ENCODE data around the gene VAX1.

The VAX1 gene

GRCh38 chr10:117159390-117159789, 21.3 kb upstream of the VAX1 start:
- Histone ChIP-seq H3K4me1 (no peaks in the 10 kb centered on the region; the same call in 1 of the 2 replicates), H3K27me3 (ENCODE audit: low read depth) (peaks cover 23% of the 10 kb centered on the region), H3K4me3 (no peak overlapping the region), H3K9me3 (no peaks in the 10 kb centered on the region), H3K36me3 (replicated peaks) (no peaks in the 10 kb centered on the region)
- in situ Hi-C loops (cut with MboI; ENCODE audit: low sequenced_read_pairs) = no loop called here
- no peak for DNase-seq (ENCODE audit: low spot score in 2 of 2)

- H3K4me3 ChIP-seq = no peak overlapping the region
- peaks cover 23% of the 10 kb centered on the region for H3K27me3 ChIP-seq (ENCODE audit: low read depth)
- no peaks in the 10 kb centered on the region; the same call in 1 of the 2 replicates for H3K4me1 ChIP-seq
- H3K36me3 ChIP-seq (replicated peaks) = no peaks in the 10 kb centered on the region
- in situ Hi-C loops (cut with MboI; ENCODE audit: low sequenced_read_pairs) = no loop called here
- no peak for DNase-seq (ENCODE audit: low spot score in 2 of 2)
- no peaks in the 10 kb centered on the region for H3K9me3 ChIP-seq
Measured at GRCh38 chr10:117158297-117158696, 20.2 kb upstream of the VAX1 start.

- DNase-seq (ENCODE audit: low spot score in 2 of 2) = no peak
- H3K27me3 ChIP-seq (ENCODE audit: low read depth) = peaks cover 1% of the 10 kb centered on the region; the same call in 1 of the 2 replicates
- no peaks in the 10 kb centered on the region for H3K9me3 ChIP-seq
- H3K4me1 ChIP-seq = no peaks in the 10 kb centered on the region
- H3K4me3 ChIP-seq = no peak overlapping the region
- no peaks in the 10 kb centered on the region for H3K36me3 ChIP-seq (replicated peaks)
- in situ Hi-C loops (cut with MboI; ENCODE audit: low sequenced_read_pairs) = no loop called here
Measured at GRCh38 chr10:117152668-117153067, 14.6 kb upstream of the VAX1 start.

- no peak for DNase-seq (ENCODE audit: low spot score in 2 of 2)
- Histone ChIP-seq H3K4me3 (no peak overlapping the region), H3K36me3 (replicated peaks) (no peaks in the 10 kb centered on the region), H3K9me3 (no peaks in the 10 kb centered on the region), H3K4me1 (no peaks in the 10 kb centered on the region), H3K27me3 (ENCODE audit: low read depth) (peaks cover 26% of the 10 kb centered on the region)
- in situ Hi-C loops (cut with MboI; ENCODE audit: low sequenced_read_pairs) = no loop called here
Measured at GRCh38 chr10:117148284-117148683, 10.2 kb upstream of the VAX1 start.

- no peak for DNase-seq (ENCODE audit: low spot score in 2 of 2)
Measured at GRCh38 chr10:117145019-117145418, 6.9 kb upstream of the VAX1 start.

GRCh38 chr10:117143103-117143823, 5.2 kb upstream of the VAX1 start:
- Histone ChIP-seq H3K36me3 (replicated peaks) (no peaks in the 10 kb centered on the region), H3K9me3 (no peaks in the 10 kb centered on the region), H3K27me3 (ENCODE audit: low read depth) (peaks cover 32% of the 10 kb centered on the region), H3K4me3 (no peak overlapping the region), H3K4me1 (no peaks in the 10 kb centered on the region)
- in situ Hi-C loops (cut with MboI; ENCODE audit: low sequenced_read_pairs) = no loop called here
- DNase-seq (ENCODE audit: low spot score in 2 of 2) = no peak

More at GRCh38 chr10:117145019-117145418, 6.9 kb upstream of the VAX1 start:
- no peak overlapping the region for H3K4me3 ChIP-seq
- no peaks in the 10 kb centered on the region for H3K9me3 ChIP-seq
- no peaks in the 10 kb centered on the region for H3K36me3 ChIP-seq (replicated peaks)
- H3K27me3 ChIP-seq (ENCODE audit: low read depth) = peaks cover 32% of the 10 kb centered on the region
- in situ Hi-C loops (cut with MboI; ENCODE audit: low sequenced_read_pairs) = no loop called here
- no peaks in the 10 kb centered on the region for H3K4me1 ChIP-seq

GRCh38 chr10:117140525-117140902, 2.4 kb upstream of the VAX1 start:
- H3K36me3 ChIP-seq (replicated peaks) = no peaks in the 10 kb centered on the region
- no peak for DNase-seq (ENCODE audit: low spot score in 2 of 2)
- H3K4me1 ChIP-seq = no peaks in the 10 kb centered on the region
- H3K27me3 ChIP-seq (ENCODE audit: low read depth) = peaks cover 21% of the 10 kb centered on the region
- in situ Hi-C loops (cut with MboI; ENCODE audit: low sequenced_read_pairs) = no loop called here
- no peaks in the 10 kb centered on the region for H3K9me3 ChIP-seq
- no peak overlapping the region for H3K4me3 ChIP-seq

GRCh38 chr10:117139581-117140524, 1.8 kb upstream of the VAX1 start:
- peaks cover 17% of the 10 kb centered on the region for H3K27me3 ChIP-seq (ENCODE audit: low read depth)
- no peaks in the 10 kb centered on the region for H3K36me3 ChIP-seq (replicated peaks)
- no peak for DNase-seq (ENCODE audit: low spot score in 2 of 2)
- in situ Hi-C loops (cut with MboI; ENCODE audit: low sequenced_read_pairs) = no loop called here
- no peaks in the 10 kb centered on the region for H3K9me3 ChIP-seq
- no peaks in the 10 kb centered on the region for H3K4me1 ChIP-seq
- H3K4me3 ChIP-seq = no peak overlapping the region

GRCh38 chr10:117138838-117139580, 939 bp upstream of the VAX1 start:
- in situ Hi-C loops (cut with MboI; ENCODE audit: low sequenced_read_pairs) = no loop called here
- Histone ChIP-seq H3K9me3 (no peaks in the 10 kb centered on the region), H3K4me3 (no peak overlapping the region), H3K36me3 (replicated peaks) (no peaks in the 10 kb centered on the region), H3K4me1 (no peaks in the 10 kb centered on the region), H3K27me3 (ENCODE audit: low read depth) (peaks cover 10% of the 10 kb centered on the region; the same call in 1 of the 2 replicates)
- DNase-seq (ENCODE audit: low spot score in 2 of 2) = no peak

GRCh38 chr10:117137031-117137910, 799 bp downstream of the VAX1 start:
- no peak overlapping the region for H3K4me3 ChIP-seq
- H3K4me1 ChIP-seq = no peaks in the 10 kb centered on the region
- peaks cover 3% of the 10 kb centered on the region; the same call in 1 of the 2 replicates for H3K27me3 ChIP-seq (ENCODE audit: low read depth)
- in situ Hi-C loops (cut with MboI; ENCODE audit: low sequenced_read_pairs) = no loop called here
- H3K36me3 ChIP-seq (replicated peaks) = no peaks in the 10 kb centered on the region
- no peaks in the 10 kb centered on the region for H3K9me3 ChIP-seq
- DNase-seq (ENCODE audit: low spot score in 2 of 2) = no peak

GRCh38 chr10:117136391-117136975, 1.6 kb downstream of the VAX1 start:
- no peak overlapping the region for H3K4me3 ChIP-seq
- no peaks in the 10 kb centered on the region for H3K4me1 ChIP-seq
- no peaks in the 10 kb centered on the region for H3K36me3 ChIP-seq (replicated peaks)
- H3K9me3 ChIP-seq = no peaks in the 10 kb centered on the region
- H3K27me3 ChIP-seq (ENCODE audit: low read depth) = no peaks in the 10 kb centered on the region
- DNase-seq (ENCODE audit: low spot score in 2 of 2) = no peak
- in situ Hi-C loops (cut with MboI; ENCODE audit: low sequenced_read_pairs) = no loop called here

GRCh38 chr10:117135480-117136140, 2.5 kb downstream of the VAX1 start:
- no peak overlapping the region for H3K4me3 ChIP-seq
- no peaks in the 10 kb centered on the region for H3K27me3 ChIP-seq (ENCODE audit: low read depth)
- DNase-seq (ENCODE audit: low spot score in 2 of 2) = no peak
- H3K36me3 ChIP-seq (replicated peaks) = no peaks in the 10 kb centered on the region
- no peaks in the 10 kb centered on the region for H3K4me1 ChIP-seq
- no peaks in the 10 kb centered on the region for H3K9me3 ChIP-seq
- in situ Hi-C loops (cut with MboI; ENCODE audit: low sequenced_read_pairs) = no loop called here
